ENCODE data around the gene MDM2.

GRCh38 chr12:68794653-68795251 lies 13.2 kb upstream of the MDM2 start:
- TF ChIP-seq CTCF (IDR thresholded peaks at IDR 0.05) (no peak), POLR2A (IDR thresholded peaks at IDR 0.05) (no peak)

Measured in uterus (tissue), 2 donors.